ENCODE data around the gene MIF4GD. TPM values are rescaled to one million over a fixed set of nuclear protein-coding genes. Genes with fewer than 3 reads are reported as not detected.

Gene MIF4GD
- total RNA-seq, 1 donor from 2014 or later = 5.0 TPM

DNA sequence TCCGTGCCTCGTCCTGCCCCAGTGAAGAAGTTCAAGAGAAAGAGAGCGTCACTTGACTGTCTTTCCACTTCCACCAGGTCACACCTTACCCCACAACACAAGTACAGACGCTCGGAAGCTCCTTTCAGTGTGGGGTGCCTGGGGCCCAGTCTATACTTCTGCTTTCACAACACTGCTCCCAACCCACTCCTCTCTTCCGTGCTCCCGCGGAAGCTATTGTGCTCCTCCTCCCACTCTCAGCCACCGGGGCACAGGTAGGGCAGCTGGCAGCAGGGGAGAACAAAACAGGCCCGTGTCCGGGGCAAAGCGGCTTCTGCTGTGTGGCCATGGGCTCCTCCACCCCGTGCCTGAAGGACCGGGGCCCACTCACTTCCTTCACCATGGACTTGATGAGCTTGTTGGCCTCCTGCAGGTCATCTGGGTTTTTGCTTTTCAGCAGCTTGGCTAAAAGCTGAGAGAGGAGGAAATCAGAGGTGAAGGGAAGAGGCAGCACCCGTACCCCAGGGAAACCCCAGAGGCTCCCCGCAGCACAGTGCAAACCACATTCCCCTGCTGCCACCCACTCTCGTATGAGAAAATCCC, 28.5 kb downstream of the MIF4GD start:
- Histone ChIP-seq H3K9me3 (ENCODE audit: insufficient read depth, low read depth, low read length) (no peaks in the 10 kb centered on the region), H2AFZ (ENCODE audit: low read depth, low read length) (no peak overlapping the region), H3K9ac (ENCODE audit: low read length) (no peak overlapping the region), H3K4me1 (ENCODE audit: insufficient read depth, low read length) (no peaks in the 10 kb centered on the region), H4K20me1 (ENCODE audit: insufficient read depth, low read length) (peaks cover 60% of the 10 kb centered on the region), H3K4me2 (ENCODE audit: low read length) (no peak overlapping the region), H3K36me3 (ENCODE audit: insufficient read depth, low read length) (peaks cover 35% of the 10 kb centered on the region), H3K27ac (ENCODE audit: low read depth, low read length) (no peak overlapping the region), H3K27me3 (ENCODE audit: insufficient read depth, low read length) (no peaks in the 10 kb centered on the region), H3K4me3 (ENCODE audit: insufficient read depth, low read depth, low read length) (no peak overlapping the region), H3K79me2 (ENCODE audit: insufficient read depth, low read length) (peaks cover 2% of the 10 kb centered on the region)
- H3K27me3 Mint-ChIP-seq (ENCODE audit: low read depth, unreplicated experiment) = no peaks in the 10 kb centered on the region
- FAIRE-seq = no peak
- TF ChIP-seq EZH2 (IDR thresholded peaks at IDR 0.05; ENCODE audit: insufficient read depth, low read length) = no peak
- TF ChIP-seq, protein P1, sequence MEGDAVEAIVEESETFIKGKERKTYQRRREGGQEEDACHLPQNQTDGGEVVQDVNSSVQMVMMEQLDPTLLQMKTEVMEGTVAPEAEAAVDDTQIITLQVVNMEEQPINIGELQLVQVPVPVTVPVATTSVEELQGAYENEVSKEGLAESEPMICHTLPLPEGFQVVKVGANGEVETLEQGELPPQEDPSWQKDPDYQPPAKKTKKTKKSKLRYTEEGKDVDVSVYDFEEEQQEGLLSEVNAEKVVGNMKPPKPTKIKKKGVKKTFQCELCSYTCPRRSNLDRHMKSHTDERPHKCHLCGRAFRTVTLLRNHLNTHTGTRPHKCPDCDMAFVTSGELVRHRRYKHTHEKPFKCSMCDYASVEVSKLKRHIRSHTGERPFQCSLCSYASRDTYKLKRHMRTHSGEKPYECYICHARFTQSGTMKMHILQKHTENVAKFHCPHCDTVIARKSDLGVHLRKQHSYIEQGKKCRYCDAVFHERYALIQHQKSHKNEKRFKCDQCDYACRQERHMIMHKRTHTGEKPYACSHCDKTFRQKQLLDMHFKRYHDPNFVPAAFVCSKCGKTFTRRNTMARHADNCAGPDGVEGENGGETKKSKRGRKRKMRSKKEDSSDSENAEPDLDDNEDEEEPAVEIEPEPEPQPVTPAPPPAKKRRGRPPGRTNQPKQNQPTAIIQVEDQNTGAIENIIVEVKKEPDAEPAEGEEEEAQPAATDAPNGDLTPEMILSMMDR (IDR thresholded peaks at IDR 0.05; ENCODE audit: insufficient read depth, low read depth, low read length) = no peak
- H3K4me1 Mint-ChIP-seq (ENCODE audit: low read depth, unreplicated experiment) = peaks cover 4% of the 10 kb centered on the region
- no peak overlapping the region for H3K27ac Mint-ChIP-seq (ENCODE audit: unreplicated experiment)
- DNase-seq (ENCODE audit: low read depth) = no peak
- H3K36me3 Mint-ChIP-seq (ENCODE audit: low read depth, unreplicated experiment) = peaks cover 27% of the 10 kb centered on the region
- no peaks in the 10 kb centered on the region for H3K9me3 Mint-ChIP-seq (ENCODE audit: unreplicated experiment)
- H3K4me3 Mint-ChIP-seq (ENCODE audit: unreplicated experiment) = no peak overlapping the region

DNA sequence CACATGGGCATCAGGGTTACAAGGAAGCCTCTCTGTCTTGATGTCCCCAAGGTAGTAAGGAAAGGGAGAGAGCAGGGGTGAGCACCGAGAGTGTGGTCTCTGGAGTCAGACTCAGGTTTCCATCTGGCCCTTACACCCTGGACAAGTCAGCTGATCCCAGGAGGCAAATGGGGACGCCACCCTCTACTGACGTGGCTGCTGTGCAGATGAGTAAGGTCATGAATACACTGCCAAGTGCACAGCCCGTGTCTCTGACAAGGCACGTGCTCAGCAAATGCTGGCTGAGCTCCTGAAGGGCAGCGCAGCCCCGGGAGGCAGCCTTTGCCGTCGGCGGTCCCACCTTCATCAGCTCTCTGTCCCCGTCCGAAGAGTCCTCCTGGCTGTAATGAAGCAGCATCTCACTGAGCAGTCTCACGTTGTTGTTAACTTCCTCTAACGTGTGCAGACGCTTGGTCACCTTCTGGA, 29.0 kb downstream of the MIF4GD start:
- Histone ChIP-seq H3K27me3 (ENCODE audit: insufficient read depth, low read length) (no peaks in the 10 kb centered on the region), H3K27ac (ENCODE audit: low read depth, low read length) (no peak overlapping the region), H3K9me3 (ENCODE audit: insufficient read depth, low read depth, low read length) (no peaks in the 10 kb centered on the region), H3K36me3 (ENCODE audit: insufficient read depth, low read length) (peaks cover 38% of the 10 kb centered on the region), H3K4me1 (ENCODE audit: insufficient read depth, low read length) (no peaks in the 10 kb centered on the region), H4K20me1 (ENCODE audit: insufficient read depth, low read length) (peaks cover 56% of the 10 kb centered on the region), H3K79me2 (ENCODE audit: insufficient read depth, low read length) (no peaks in the 10 kb centered on the region), H3K4me2 (ENCODE audit: low read length) (no peak overlapping the region), H3K9ac (ENCODE audit: low read length) (no peak overlapping the region), H2AFZ (ENCODE audit: low read depth, low read length) (no peak overlapping the region), H3K4me3 (ENCODE audit: insufficient read depth, low read depth, low read length) (no peak overlapping the region)
- no peak overlapping the region for H3K4me3 Mint-ChIP-seq (ENCODE audit: unreplicated experiment)
- peaks cover 4% of the 10 kb centered on the region for H3K4me1 Mint-ChIP-seq (ENCODE audit: low read depth, unreplicated experiment)
- DNase-seq (ENCODE audit: low read depth) = peak; percentile 43
- no peak for FAIRE-seq
- no peaks in the 10 kb centered on the region for H3K27me3 Mint-ChIP-seq (ENCODE audit: low read depth, unreplicated experiment)
- H3K36me3 Mint-ChIP-seq (ENCODE audit: low read depth, unreplicated experiment) = peaks cover 27% of the 10 kb centered on the region
- H3K27ac Mint-ChIP-seq (ENCODE audit: unreplicated experiment) = peak overlapping the region; percentile 11
- no peaks in the 10 kb centered on the region for H3K9me3 Mint-ChIP-seq (ENCODE audit: unreplicated experiment)
- TF ChIP-seq, protein P1 (IDR thresholded peaks at IDR 0.05; ENCODE audit: insufficient read depth, low read depth, low read length) = no peak
- no peak for TF ChIP-seq EZH2 (IDR thresholded peaks at IDR 0.05; ENCODE audit: insufficient read depth, low read length)

DNA sequence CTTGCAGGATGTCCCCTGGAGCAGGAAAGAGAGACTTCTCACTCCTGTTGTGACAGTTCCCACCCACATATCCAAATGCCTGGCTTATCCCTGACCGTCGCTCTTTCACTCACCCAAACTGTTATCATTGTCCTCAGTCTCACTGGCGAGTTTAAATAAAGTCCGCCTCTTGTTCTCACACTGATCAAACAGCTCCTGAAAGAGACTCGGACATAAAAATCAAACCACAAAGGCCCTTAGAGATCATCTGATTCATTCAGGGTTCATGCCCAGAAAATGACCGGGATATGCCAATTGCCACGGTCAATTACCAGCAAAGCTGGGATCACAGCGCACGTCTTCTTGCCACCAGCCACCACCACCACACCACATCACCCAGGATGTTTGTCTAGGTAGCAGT, 29.5 kb downstream of the MIF4GD start:
- Histone ChIP-seq H3K4me2 (ENCODE audit: low read length) (no peak overlapping the region), H3K27ac (ENCODE audit: low read depth, low read length) (no peak overlapping the region), H3K36me3 (ENCODE audit: insufficient read depth, low read length) (peaks cover 43% of the 10 kb centered on the region), H3K4me1 (ENCODE audit: insufficient read depth, low read length) (no peaks in the 10 kb centered on the region), H4K20me1 (ENCODE audit: insufficient read depth, low read length) (peaks cover 52% of the 10 kb centered on the region), H3K4me3 (ENCODE audit: insufficient read depth, low read depth, low read length) (no peak overlapping the region), H2AFZ (ENCODE audit: low read depth, low read length) (no peak overlapping the region), H3K9ac (ENCODE audit: low read length) (no peak overlapping the region), H3K79me2 (ENCODE audit: insufficient read depth, low read length) (no peaks in the 10 kb centered on the region), H3K27me3 (ENCODE audit: insufficient read depth, low read length) (no peaks in the 10 kb centered on the region), H3K9me3 (ENCODE audit: insufficient read depth, low read depth, low read length) (no peaks in the 10 kb centered on the region)
- DNase-seq (ENCODE audit: low read depth) = no peak
- peaks cover 4% of the 10 kb centered on the region for H3K4me1 Mint-ChIP-seq (ENCODE audit: low read depth, unreplicated experiment)
- no peaks in the 10 kb centered on the region for H3K9me3 Mint-ChIP-seq (ENCODE audit: unreplicated experiment)
- TF ChIP-seq EZH2 (IDR thresholded peaks at IDR 0.05; ENCODE audit: insufficient read depth, low read length) = no peak
- TF ChIP-seq, protein P1 (IDR thresholded peaks at IDR 0.05; ENCODE audit: insufficient read depth, low read depth, low read length) = no peak
- no peak for FAIRE-seq
- H3K4me3 Mint-ChIP-seq (ENCODE audit: unreplicated experiment) = no peak overlapping the region
- no peaks in the 10 kb centered on the region for H3K27me3 Mint-ChIP-seq (ENCODE audit: low read depth, unreplicated experiment)
- no peak overlapping the region for H3K27ac Mint-ChIP-seq (ENCODE audit: unreplicated experiment)
- peaks cover 27% of the 10 kb centered on the region for H3K36me3 Mint-ChIP-seq (ENCODE audit: low read depth, unreplicated experiment)
